ENCODE measurements around the gene RDH13.
"Not testable (repeated sequence)": the region's sequence is repeated elsewhere in the genome, so short reads cannot be mapped to it uniquely, and the experiment has no call there.

Gene RDH13

GRCh38 chr19:55028757-55029156 lies 34.2 kb downstream of the RDH13 start:
- Histone ChIP-seq H3K4me3 (ENCODE audit: low read length in 2 of 2) (no peak overlapping the region), H3K27me3 (ENCODE audit: control insufficient read depth in 1 of 2, insufficient read depth in 2 of 2, low read length in 2 of 2) (no peaks in the 10 kb centered on the region), H3K27ac (ENCODE audit: low read length) (no peak overlapping the region), H3K36me3 (ENCODE audit: control insufficient read depth in 2 of 2, insufficient read depth in 2 of 2, low read length in 2 of 2) (no peaks in the 10 kb centered on the region), H3K4me1 (ENCODE audit: control insufficient read depth, insufficient read depth, low read length) (no peaks in the 10 kb centered on the region), H3K9ac (ENCODE audit: low read length in 2 of 2) (no peak overlapping the region), H3K9me3 (ENCODE audit: control insufficient read depth in 2 of 2, low read length in 2 of 2) (no peaks in the 10 kb centered on the region)

- no peaks in the 10 kb centered on the region for H3K4me1 ChIP-seq (ENCODE audit: control insufficient read depth, insufficient read depth, low read length)
- H3K9me3 ChIP-seq (ENCODE audit: control insufficient read depth in 2 of 2, low read length in 2 of 2), result no peaks in the 10 kb centered on the region
- H3K9ac ChIP-seq (ENCODE audit: low read length in 2 of 2), result no peak overlapping the region
- no peaks in the 10 kb centered on the region for H3K36me3 ChIP-seq (ENCODE audit: control insufficient read depth in 2 of 2, insufficient read depth in 2 of 2, low read length in 2 of 2)
- H3K27me3 ChIP-seq (ENCODE audit: control insufficient read depth in 1 of 2, insufficient read depth in 2 of 2, low read length in 2 of 2), result no peaks in the 10 kb centered on the region
- no peak overlapping the region for H3K27ac ChIP-seq (ENCODE audit: low read length)
- no peak overlapping the region for H3K4me3 ChIP-seq (ENCODE audit: low read length in 2 of 2)
Measured at GRCh38 chr19:55027472-55028337, 35.2 kb downstream of the RDH13 start.

- H3K4me1 ChIP-seq (ENCODE audit: control insufficient read depth, insufficient read depth, low read length); H3K4me3 ChIP-seq (ENCODE audit: low read length in 2 of 2): not testable (repeated sequence)
Measured at GRCh38 chr19:55027140-55027471, 35.8 kb downstream of the RDH13 start.

GRCh38 chr19:55024111-55024510 lies 38.8 kb downstream of the RDH13 start:
- Histone ChIP-seq H3K4me1 (ENCODE audit: control insufficient read depth, insufficient read depth, low read length) (no peaks in the 10 kb centered on the region), H3K36me3 (ENCODE audit: control insufficient read depth in 2 of 2, insufficient read depth in 2 of 2, low read length in 2 of 2) (no peaks in the 10 kb centered on the region), H3K4me3 (ENCODE audit: low read length in 2 of 2) (no peak overlapping the region), H3K9me3 (ENCODE audit: control insufficient read depth in 2 of 2, low read length in 2 of 2) (no peaks in the 10 kb centered on the region), H3K9ac (ENCODE audit: low read length in 2 of 2) (no peak overlapping the region), H3K27ac (ENCODE audit: low read length) (no peak overlapping the region), H3K27me3 (ENCODE audit: control insufficient read depth in 1 of 2, insufficient read depth in 2 of 2, low read length in 2 of 2) (no peaks in the 10 kb centered on the region)

More at GRCh38 chr19:55027140-55027471, 35.8 kb downstream of the RDH13 start:
- H3K36me3 ChIP-seq (ENCODE audit: control insufficient read depth in 2 of 2, insufficient read depth in 2 of 2, low read length in 2 of 2); H3K27me3 ChIP-seq (ENCODE audit: control insufficient read depth in 1 of 2, insufficient read depth in 2 of 2, low read length in 2 of 2); H3K9ac ChIP-seq (ENCODE audit: low read length in 2 of 2); H3K9me3 ChIP-seq (ENCODE audit: control insufficient read depth in 2 of 2, low read length in 2 of 2); H3K27ac ChIP-seq (ENCODE audit: low read length): not testable (repeated sequence)

- not testable (repeated sequence) for H3K4me1 ChIP-seq (ENCODE audit: control insufficient read depth, insufficient read depth, low read length); H3K9me3 ChIP-seq (ENCODE audit: control insufficient read depth in 2 of 2, low read length in 2 of 2); H3K27me3 ChIP-seq (ENCODE audit: control insufficient read depth in 1 of 2, insufficient read depth in 2 of 2, low read length in 2 of 2); H3K9ac ChIP-seq (ENCODE audit: low read length in 2 of 2); H3K4me3 ChIP-seq (ENCODE audit: low read length in 2 of 2); H3K27ac ChIP-seq (ENCODE audit: low read length); H3K36me3 ChIP-seq (ENCODE audit: control insufficient read depth in 2 of 2, insufficient read depth in 2 of 2, low read length in 2 of 2)
Measured at GRCh38 chr19:55020351-55020750, 42.6 kb downstream of the RDH13 start.

- Histone ChIP-seq H3K9ac (ENCODE audit: low read length in 2 of 2) (no peak overlapping the region), H3K9me3 (ENCODE audit: control insufficient read depth in 2 of 2, low read length in 2 of 2) (no peaks in the 10 kb centered on the region), H3K27me3 (ENCODE audit: control insufficient read depth in 1 of 2, insufficient read depth in 2 of 2, low read length in 2 of 2) (no peaks in the 10 kb centered on the region), H3K27ac (ENCODE audit: low read length) (no peak overlapping the region), H3K4me3 (ENCODE audit: low read length in 2 of 2) (no peak overlapping the region), H3K4me1 (ENCODE audit: control insufficient read depth, insufficient read depth, low read length) (no peaks in the 10 kb centered on the region), H3K36me3 (ENCODE audit: control insufficient read depth in 2 of 2, insufficient read depth in 2 of 2, low read length in 2 of 2) (no peaks in the 10 kb centered on the region)
Measured at GRCh38 chr19:55018633-55019032, 44.3 kb downstream of the RDH13 start.

- Histone ChIP-seq H3K9me3 (ENCODE audit: control insufficient read depth in 2 of 2, low read length in 2 of 2) (no peaks in the 10 kb centered on the region), H3K4me3 (ENCODE audit: low read length in 2 of 2) (no peak overlapping the region), H3K27ac (ENCODE audit: low read length) (no peak overlapping the region), H3K4me1 (ENCODE audit: control insufficient read depth, insufficient read depth, low read length) (no peaks in the 10 kb centered on the region), H3K27me3 (ENCODE audit: control insufficient read depth in 1 of 2, insufficient read depth in 2 of 2, low read length in 2 of 2) (no peaks in the 10 kb centered on the region), H3K36me3 (ENCODE audit: control insufficient read depth in 2 of 2, insufficient read depth in 2 of 2, low read length in 2 of 2) (no peaks in the 10 kb centered on the region), H3K9ac (ENCODE audit: low read length in 2 of 2) (no peak overlapping the region)
Measured at GRCh38 chr19:55018216-55018615, 44.7 kb downstream of the RDH13 start.

- no peaks in the 10 kb centered on the region for H3K36me3 ChIP-seq (ENCODE audit: control insufficient read depth in 2 of 2, insufficient read depth in 2 of 2, low read length in 2 of 2)
- no peaks in the 10 kb centered on the region for H3K4me1 ChIP-seq (ENCODE audit: control insufficient read depth, insufficient read depth, low read length)
- H3K9ac ChIP-seq (ENCODE audit: low read length in 2 of 2), result no peak overlapping the region
- H3K27ac ChIP-seq (ENCODE audit: low read length), result no peak overlapping the region
- no peaks in the 10 kb centered on the region for H3K27me3 ChIP-seq (ENCODE audit: control insufficient read depth in 1 of 2, insufficient read depth in 2 of 2, low read length in 2 of 2)
- no peak overlapping the region for H3K4me3 ChIP-seq (ENCODE audit: low read length in 2 of 2)
- H3K9me3 ChIP-seq (ENCODE audit: control insufficient read depth in 2 of 2, low read length in 2 of 2), result no peaks in the 10 kb centered on the region
Measured at GRCh38 chr19:55016017-55016416, 46.9 kb downstream of the RDH13 start.

- H3K27me3 ChIP-seq (ENCODE audit: control insufficient read depth in 1 of 2, insufficient read depth in 2 of 2, low read length in 2 of 2), result no peaks in the 10 kb centered on the region
- H3K27ac ChIP-seq (ENCODE audit: low read length), result no peak overlapping the region
- no peak overlapping the region for H3K4me3 ChIP-seq (ENCODE audit: low read length in 2 of 2)
- H3K9ac ChIP-seq (ENCODE audit: low read length in 2 of 2), result no peak overlapping the region
- H3K36me3 ChIP-seq (ENCODE audit: control insufficient read depth in 2 of 2, insufficient read depth in 2 of 2, low read length in 2 of 2), result no peaks in the 10 kb centered on the region
- no peaks in the 10 kb centered on the region for H3K4me1 ChIP-seq (ENCODE audit: control insufficient read depth, insufficient read depth, low read length)
- H3K9me3 ChIP-seq (ENCODE audit: control insufficient read depth in 2 of 2, low read length in 2 of 2), result no peaks in the 10 kb centered on the region
Measured at GRCh38 chr19:55015126-55015525, 47.8 kb downstream of the RDH13 start.

GRCh38 chr19:55014714-55015113 lies 48.2 kb downstream of the RDH13 start:
- Histone ChIP-seq H3K36me3 (ENCODE audit: control insufficient read depth in 2 of 2, insufficient read depth in 2 of 2, low read length in 2 of 2) (no peaks in the 10 kb centered on the region), H3K27ac (ENCODE audit: low read length) (no peak overlapping the region), H3K9me3 (ENCODE audit: control insufficient read depth in 2 of 2, low read length in 2 of 2) (no peaks in the 10 kb centered on the region), H3K9ac (ENCODE audit: low read length in 2 of 2) (no peak overlapping the region), H3K27me3 (ENCODE audit: control insufficient read depth in 1 of 2, insufficient read depth in 2 of 2, low read length in 2 of 2) (no peaks in the 10 kb centered on the region), H3K4me3 (ENCODE audit: low read length in 2 of 2) (no peak overlapping the region), H3K4me1 (ENCODE audit: control insufficient read depth, insufficient read depth, low read length) (no peaks in the 10 kb centered on the region)

- Histone ChIP-seq H3K9me3 (ENCODE audit: control insufficient read depth in 2 of 2, low read length in 2 of 2) (no peaks in the 10 kb centered on the region), H3K9ac (ENCODE audit: low read length in 2 of 2) (no peak overlapping the region), H3K27me3 (ENCODE audit: control insufficient read depth in 1 of 2, insufficient read depth in 2 of 2, low read length in 2 of 2) (no peaks in the 10 kb centered on the region), H3K36me3 (ENCODE audit: control insufficient read depth in 2 of 2, insufficient read depth in 2 of 2, low read length in 2 of 2) (no peaks in the 10 kb centered on the region), H3K4me3 (ENCODE audit: low read length in 2 of 2) (no peak overlapping the region), H3K4me1 (ENCODE audit: control insufficient read depth, insufficient read depth, low read length) (no peaks in the 10 kb centered on the region), H3K27ac (ENCODE audit: low read length) (no peak overlapping the region)
Measured at GRCh38 chr19:55013596-55013995, 49.4 kb downstream of the RDH13 start.

Measured in stomach smooth muscle (tissue), 2 donors.